ENCODE data around the gene DNER. TPM values are rescaled to one million over a fixed set of nuclear protein-coding genes. Genes with fewer than 3 reads are reported as not detected.
A peak's percentile ranks its signal among the peaks of the same experiment; 100 is the strongest.

DNER gene
- total RNA-seq, 1 experiment from 2014 or later = 3.7 TPM

GRCh38 chr2:229634601-229635370 is 79.6 kb downstream of the DNER start:
- ATAC-seq = peak; percentile 70
- ChIA-PET CTCF (no interaction called here), POLR2A (interaction anchor here (0.6 kb wide), 1 partner anchor 17 kb away, joined by 3 read pairs; no protein-coding TSS in a partner anchor)
- Mint-ChIP-seq H3K4me1 (no peaks in the 10 kb centered on the region), H3K9me3 (no peaks in the 10 kb centered on the region), H3K36me3 (no peaks in the 10 kb centered on the region), H3K4me3 (no peak overlapping the region), H3K27ac (no peak overlapping the region), H3K27me3 (ENCODE audit: low read depth) (no peaks in the 10 kb centered on the region; the same call in 1 of the 2 replicates)
- peak; percentile 34 for DNase-seq (ENCODE audit: low spot score)
- TF ChIP-seq GTF2I (CRISPR knock-in tag; conservative IDR thresholded peaks at IDR 0.05) (no peak), ESRRA (CRISPR knock-in tag; IDR thresholded peaks at IDR 0.05; ENCODE audit: borderline replicate concordance) (no peak), ZNF423 (CRISPR knock-in tag; IDR thresholded peaks at IDR 0.05) (no peak), PRRX2 (CRISPR knock-in tag; IDR thresholded peaks at IDR 0.05) (no peak), CBFB (CRISPR knock-in tag; IDR thresholded peaks at IDR 0.05; ENCODE audit: low read depth) (no peak), CREM (CRISPR knock-in tag; IDR thresholded peaks at IDR 0.05) (no peak), ZNF317 (CRISPR knock-in tag; IDR thresholded peaks at IDR 0.05; ENCODE audit: borderline replicate concordance, low read depth) (no peak)

- ChIA-PET CTCF (no interaction called here), POLR2A (no interaction called here)
- ATAC-seq = no peak
- Mint-ChIP-seq H3K4me1 (no peaks in the 10 kb centered on the region), H3K9me3 (no peaks in the 10 kb centered on the region), H3K36me3 (no peaks in the 10 kb centered on the region), H3K27me3 (ENCODE audit: low read depth) (no peaks in the 10 kb centered on the region; the same call in 1 of the 2 replicates), H3K4me3 (no peak overlapping the region), H3K27ac (no peak overlapping the region)
- TF ChIP-seq FOXK1 (CRISPR knock-in tag; IDR thresholded peaks at IDR 0.05) (no peak), ZNF138 (CRISPR knock-in tag; conservative IDR thresholded peaks at IDR 0.05) (no peak), ZBTB21 (CRISPR knock-in tag; IDR thresholded peaks at IDR 0.05; ENCODE audit: borderline replicate concordance) (no peak), ATF6 (CRISPR knock-in tag; IDR thresholded peaks at IDR 0.05) (no peak), ZNF512 (CRISPR knock-in tag; IDR thresholded peaks at IDR 0.05; ENCODE audit: borderline replicate concordance) (no peak)
- no peak for DNase-seq (ENCODE audit: low spot score)
Measured at GRCh38 chr2:229633556-229633955, 80.8 kb downstream of the DNER start.

- ATAC-seq (no peak), DNase-seq (ENCODE audit: low spot score) (no peak)
- Mint-ChIP-seq H3K36me3 (no peaks in the 10 kb centered on the region), H3K4me3 (no peak overlapping the region), H3K9me3 (peaks cover 7% of the 10 kb centered on the region), H3K27me3 (ENCODE audit: low read depth) (no peaks in the 10 kb centered on the region), H3K27ac (no peak overlapping the region), H3K4me1 (peaks cover 8% of the 10 kb centered on the region)
- POLR2A ChIA-PET = no interaction called here
- CTCF ChIA-PET = interaction anchor here (0.6 kb wide), 1 partner anchor 21 kb away, joined by 4 read pairs; no protein-coding TSS in a partner anchor
- TF ChIP-seq E2F5 (CRISPR knock-in tag; IDR thresholded peaks at IDR 0.05) = no peak
- no peak for TF ChIP-seq CREB1 (CRISPR knock-in tag; IDR thresholded peaks at IDR 0.05)
- TF ChIP-seq OVOL2 (CRISPR knock-in tag; IDR thresholded peaks at IDR 0.05; ENCODE audit: borderline replicate concordance) = no peak
- no peak for TF ChIP-seq RELA (CRISPR knock-in tag; IDR thresholded peaks at IDR 0.05; ENCODE audit: borderline replicate concordance)
- TF ChIP-seq TEAD4 (CRISPR knock-in tag; IDR thresholded peaks at IDR 0.05) = no peak
- no peak for TF ChIP-seq NFE2L1 (CRISPR knock-in tag; IDR thresholded peaks at IDR 0.05)
- TF ChIP-seq TEAD1 (CRISPR knock-in tag; IDR thresholded peaks at IDR 0.05) = no peak
- TF ChIP-seq AR (CRISPR knock-in tag; IDR thresholded peaks at IDR 0.05) = no peak
- no peak for TF ChIP-seq IRF2 (CRISPR knock-in tag; IDR thresholded peaks at IDR 0.05; ENCODE audit: borderline replicate concordance, low read depth)
- no peak for TF ChIP-seq HMGXB4 (CRISPR knock-in tag; IDR thresholded peaks at IDR 0.05)
- no peak for TF ChIP-seq FOXK1 (CRISPR knock-in tag; IDR thresholded peaks at IDR 0.05)
Measured at GRCh38 chr2:229629039-229629438, 85.3 kb downstream of the DNER start.

All from WTC11 (cell line).